GM21786 (cell line): ENCODE measurements around the gene GAK.
"Not testable (repeated sequence)": the region's sequence is repeated elsewhere in the genome, so short reads cannot be mapped to it uniquely, and the experiment has no call there.

Experiments
- ATAC-seq: cut with Tn5 transposase; IDR thresholded peaks from one replicate; pipeline ENCODE4 v1.9.1; 2021; ENCODE audit not compliant: unreplicated experiment

Gene GAK

DNA sequence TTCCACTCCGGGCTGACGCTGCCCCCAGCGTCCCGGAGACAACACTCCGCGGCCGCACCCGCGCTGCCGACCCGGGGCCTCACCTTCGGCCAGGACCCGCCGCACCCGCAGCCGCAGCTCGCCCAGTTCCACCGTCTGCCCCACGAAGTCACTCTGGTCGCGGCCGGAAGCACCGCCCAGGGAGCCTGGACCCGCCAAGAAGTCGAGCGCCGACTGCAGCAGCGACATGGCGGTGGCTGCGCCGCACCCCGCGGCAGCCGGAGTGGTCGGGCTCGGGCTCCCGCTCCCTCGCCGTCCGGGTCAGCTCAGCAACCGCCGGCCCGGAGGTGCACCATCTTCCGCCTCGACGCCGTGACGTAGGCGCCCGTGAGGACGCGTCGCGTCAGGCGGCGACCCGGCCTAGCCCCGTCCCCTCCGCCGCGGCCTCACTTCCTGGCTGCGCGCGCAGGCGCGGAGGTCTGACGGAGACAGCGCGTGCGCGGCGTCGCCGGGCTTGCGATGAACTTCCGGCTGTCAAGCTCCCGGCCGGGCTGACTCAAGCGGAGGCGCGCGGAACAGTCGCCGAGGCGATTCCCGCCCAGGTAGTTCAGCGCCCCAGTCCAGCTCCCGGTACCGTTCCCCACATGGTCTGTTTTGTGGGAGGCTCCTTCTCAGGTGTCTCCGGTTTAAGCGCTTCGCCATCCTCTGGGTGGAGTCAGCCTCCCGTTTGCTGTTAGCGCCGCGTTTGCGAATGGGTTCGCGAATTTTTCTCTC lies at the start of gene GAK, which contains the start of gene TMEM175:
GAK (minus strand) TSS at position 357 of the 753 bp plus-strand sequence; CDS start at position 228, 129 bp downstream.
TMEM175 (plus strand) TSS at position 501 of the 753 bp plus-strand sequence. CDS start 15,280 bp downstream, outside the sequence.
- ATAC-seq: peak; percentile 76

- no peak for ATAC-seq
Measured at GRCh38 chr4:978957-979701, 47.0 kb upstream of the GAK start.

- ATAC-seq: not testable (repeated sequence)
Measured at GRCh38 chr4:976016-976415, 43.9 kb upstream of the GAK start.

DNA sequence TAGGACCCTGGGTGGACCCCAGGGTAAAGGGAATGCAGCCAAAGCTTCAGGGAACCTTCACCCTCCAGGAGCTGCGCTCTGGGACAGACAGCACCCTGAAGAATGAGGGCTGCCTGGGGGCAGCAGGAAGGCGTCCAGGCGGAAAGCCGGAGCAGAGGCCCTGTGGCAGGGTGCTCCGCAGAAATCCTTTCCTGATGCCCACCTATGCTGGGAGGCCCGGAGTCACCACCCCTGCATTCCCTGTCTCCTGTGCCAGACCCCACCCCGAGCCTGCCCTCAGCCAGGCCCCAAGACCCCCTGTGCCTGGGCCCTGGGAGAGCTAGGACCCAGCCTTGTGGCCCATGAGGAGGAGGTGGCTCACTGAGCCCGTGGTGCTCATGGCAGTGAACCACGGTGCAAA lies 42.6 kb upstream of the GAK start:
- no peak for ATAC-seq

- ATAC-seq: peak; percentile 54
Measured at GRCh38 chr4:973431-974397, 41.6 kb upstream of the GAK start, which contains the start of gene DGKQ. DGKQ (minus strand) TSS chr4:973569; CDS start chr4:973482, 87 bp downstream.

GRCh38 chr4:972651-973424 lies 40.7 kb upstream of the GAK start:
- peak; percentile 36 for ATAC-seq

DNA sequence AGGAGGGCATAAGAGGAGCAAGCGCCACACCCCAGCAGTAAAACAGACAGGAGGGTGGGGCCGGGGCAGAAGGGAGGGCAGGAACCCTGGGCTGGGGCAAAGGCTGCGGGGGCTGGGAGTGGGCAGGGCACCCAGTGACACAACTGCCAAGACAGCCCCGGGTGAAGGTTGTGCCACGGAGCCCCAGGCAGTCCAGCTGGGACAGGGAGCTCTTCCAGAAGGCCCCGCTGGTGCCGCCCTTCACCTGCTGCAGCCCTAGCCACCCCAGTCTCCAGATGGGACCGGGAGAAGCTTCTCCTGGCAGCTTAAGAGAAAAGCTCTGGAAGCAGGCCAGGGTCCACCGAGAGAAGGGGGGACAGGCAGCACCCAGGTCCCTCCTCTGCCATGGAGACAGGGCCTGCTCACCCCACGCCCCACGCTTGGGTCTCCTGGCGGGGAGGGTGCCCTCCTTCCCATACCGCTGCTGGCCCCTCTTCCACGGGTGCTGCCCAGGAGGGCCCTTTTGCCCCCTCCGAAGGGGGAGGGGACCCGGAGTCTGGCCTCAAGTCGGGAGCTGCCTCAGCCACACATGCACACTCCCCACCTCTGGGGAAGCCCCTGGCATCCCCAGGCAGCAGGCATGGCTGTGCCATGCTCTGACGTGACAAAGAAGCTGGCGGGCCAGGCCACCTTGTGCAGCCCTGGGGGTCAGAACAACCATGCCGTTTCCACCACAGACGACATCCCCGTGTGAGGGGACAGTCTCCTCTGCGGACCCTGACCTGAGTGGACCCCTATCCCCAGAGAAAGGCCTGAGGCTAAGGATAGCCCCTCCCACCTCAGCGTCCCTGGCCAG lies 39.8 kb upstream of the GAK start:
- no peak for ATAC-seq

DNA sequence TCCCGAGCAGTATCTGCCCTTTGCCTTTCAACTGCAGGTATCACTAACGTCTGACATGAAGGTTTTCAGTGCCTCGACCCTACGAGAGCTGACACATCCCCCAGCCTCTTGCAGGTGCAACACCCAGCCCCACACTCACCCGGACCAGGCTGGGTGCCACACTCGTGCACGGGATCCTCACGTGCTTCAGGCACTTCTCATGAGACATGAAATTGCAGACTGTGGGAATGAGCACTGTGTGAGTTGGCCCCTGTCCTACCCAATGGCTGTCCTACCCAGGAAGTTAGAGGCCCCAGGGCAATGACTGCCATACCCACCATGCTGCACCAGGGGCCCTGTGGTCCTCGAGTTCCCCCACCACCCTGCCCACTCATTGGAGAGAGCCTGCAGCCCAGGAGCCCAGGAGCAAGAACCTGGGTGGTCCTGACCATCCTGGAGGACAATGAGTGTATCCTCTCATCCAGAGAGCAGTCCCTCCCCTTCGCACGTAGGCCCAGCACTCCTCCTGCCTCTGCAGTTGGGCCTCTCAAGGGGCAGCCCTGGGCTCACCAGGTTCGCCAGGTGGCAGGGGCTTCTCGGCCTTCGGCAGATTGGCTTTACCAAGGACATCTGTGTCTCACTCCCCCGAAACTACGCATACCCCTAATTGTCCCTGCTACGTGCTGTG lies 38.9 kb upstream of the GAK start:
- no peak for ATAC-seq

- no peak for ATAC-seq
Measured at GRCh38 chr4:970046-970745, 38.1 kb upstream of the GAK start.

DNA sequence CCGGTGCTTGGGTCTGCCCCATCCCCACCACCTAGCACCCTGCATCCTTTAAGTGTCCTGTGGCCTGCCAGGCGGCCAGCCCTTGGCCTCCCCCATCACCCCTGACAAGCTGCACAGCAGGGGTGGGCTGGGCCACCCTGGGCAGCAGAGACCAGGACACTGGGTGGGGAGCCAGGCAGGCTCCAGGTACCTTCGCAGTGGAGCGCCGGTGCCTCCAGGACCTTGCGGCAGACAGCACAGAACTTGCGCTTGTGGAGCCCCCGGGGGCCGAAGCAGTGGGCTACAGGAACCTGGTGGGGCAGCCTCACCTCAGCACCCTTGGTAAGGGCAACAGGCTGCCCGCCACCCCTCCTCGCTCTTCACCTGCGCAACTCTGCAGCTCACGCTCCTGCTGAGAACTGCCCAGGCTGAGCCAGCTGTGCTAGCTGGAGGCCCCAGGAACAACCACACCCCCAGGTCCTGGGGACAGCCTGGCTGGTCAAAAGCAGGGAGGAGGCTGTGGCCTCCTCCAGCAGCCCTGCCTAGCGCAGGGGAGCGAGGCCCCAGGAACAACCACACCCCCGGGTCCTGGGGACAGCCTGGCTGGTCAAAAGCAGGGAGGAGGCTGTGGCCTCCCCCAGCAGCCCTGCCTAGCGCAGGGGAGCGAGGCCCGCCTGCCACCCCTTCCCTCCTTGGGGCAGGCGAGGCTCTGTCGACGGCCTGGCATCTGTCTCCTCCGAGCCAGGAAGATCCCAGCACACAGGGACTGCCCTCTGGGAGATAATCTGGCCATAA lies 36.7 kb upstream of the GAK start:
- no peak for ATAC-seq

GRCh38 chr4:968221-968620 lies 36.1 kb upstream of the GAK start:
- no peak for ATAC-seq

DNA sequence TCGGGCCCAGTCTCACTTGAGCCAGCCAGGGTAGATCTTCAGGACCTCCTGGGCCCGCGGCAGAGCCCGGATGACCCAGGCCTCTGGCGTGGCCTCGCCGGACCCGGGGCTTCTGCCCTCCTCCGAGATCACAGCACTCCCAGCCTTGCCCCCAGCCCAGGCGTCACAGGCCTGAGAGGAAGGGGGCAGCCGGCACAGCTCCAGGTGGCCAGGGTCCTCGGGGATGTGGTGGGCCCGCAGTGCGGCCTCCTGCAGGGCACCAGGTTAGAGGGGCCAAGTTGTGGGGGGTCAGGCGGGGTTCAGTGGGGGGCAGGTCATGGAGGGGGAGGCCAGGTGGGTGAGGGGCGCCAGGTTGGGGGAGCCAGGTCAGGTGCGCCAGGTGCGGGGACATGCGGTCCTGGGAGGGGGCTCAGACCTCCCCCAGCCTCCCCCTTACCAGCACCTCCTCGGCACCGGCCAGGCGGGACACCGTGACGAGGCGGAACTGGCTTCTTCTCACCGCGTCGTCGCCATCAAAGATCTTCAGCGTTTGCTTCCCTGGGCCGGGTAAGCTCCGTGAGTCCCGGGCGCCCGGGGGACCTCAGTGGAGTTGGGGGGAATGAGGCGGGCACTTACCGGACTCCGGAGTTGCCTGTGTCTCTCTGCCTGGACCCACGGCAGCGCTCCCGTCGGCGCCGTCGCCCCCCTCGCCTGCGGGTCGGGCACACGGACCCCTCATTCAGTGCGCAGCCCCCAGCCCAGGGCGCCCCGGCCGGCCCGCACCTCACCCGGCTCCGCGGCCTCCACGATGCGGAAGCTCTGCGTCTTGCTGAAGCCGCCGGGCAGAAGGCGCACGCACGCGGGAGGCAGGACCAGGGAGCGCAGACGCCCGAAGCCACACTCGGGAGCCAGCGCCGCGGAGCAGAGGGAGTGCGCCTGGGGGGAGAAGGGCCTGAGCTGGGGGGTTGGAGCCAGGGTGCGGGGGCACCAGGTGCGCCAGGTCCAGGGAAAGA lies 35.3 kb upstream of the GAK start:
- no peak for ATAC-seq

- ATAC-seq: no peak
Measured at GRCh38 chr4:966266-967112, 34.4 kb upstream of the GAK start.

DNA sequence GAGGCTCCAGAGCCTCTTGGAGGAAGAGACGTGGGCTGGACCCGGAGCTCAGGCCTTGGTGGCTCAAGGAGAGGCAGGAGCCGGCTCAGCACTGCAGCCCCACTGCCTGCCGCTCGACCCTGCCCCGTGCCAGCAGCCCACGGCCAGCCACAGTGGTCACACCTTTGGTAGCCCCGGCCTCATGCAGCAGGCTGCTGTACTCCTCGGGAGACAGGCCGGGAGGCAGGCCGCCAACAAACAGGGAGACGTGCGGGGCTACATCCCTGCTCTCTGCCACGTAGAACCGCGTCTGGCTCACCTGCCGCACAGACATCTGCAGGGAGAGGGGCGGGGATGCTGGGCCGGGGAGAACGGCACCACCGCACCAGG lies 33.6 kb upstream of the GAK start:
- no peak for ATAC-seq

DNA sequence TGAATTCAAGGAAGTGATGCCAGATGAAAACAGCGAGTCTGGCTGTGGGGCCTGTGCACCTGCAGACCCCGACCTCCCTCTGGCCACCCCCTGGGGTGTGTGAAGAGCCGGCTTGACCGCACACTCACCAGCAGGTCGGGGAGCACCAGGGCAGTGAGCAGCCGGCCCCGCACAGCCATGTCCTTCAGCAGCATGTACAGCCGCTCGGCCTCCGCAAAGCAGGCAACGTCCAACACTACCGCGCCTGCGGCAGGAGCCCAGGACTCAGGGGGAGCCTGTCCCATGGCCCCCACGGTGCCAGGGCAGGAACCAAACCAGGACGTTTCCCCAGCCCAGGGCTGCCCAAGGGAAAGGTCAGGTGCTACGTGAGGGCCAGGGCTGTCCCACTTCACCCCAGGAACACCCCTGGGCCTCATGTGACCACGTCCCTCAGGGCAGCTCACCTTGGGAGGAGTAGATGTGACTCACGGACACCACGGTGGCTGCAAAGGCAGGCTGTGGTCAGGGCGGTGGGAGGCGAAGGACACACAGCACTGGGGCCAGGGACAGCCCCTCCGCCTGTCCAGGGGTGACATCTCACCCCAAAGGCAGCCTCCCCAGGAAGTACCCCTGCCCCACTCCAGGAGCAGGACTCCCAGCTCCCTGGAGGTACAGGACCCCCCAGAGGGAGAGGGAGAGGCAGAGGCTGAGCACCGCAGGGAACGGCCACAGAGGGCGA lies 33.1 kb upstream of the GAK start:
- ATAC-seq: no peak
